Fibroblast of the aortic adventitia (primary cell): ENCODE data around the gene PARVB. TPM values are rescaled to one million over a fixed set of nuclear protein-coding genes. Genes with fewer than 3 reads are reported as not detected.
A peak's percentile ranks its signal among the peaks of the same experiment; 100 is the strongest.

ENCODE experiments used
- DNase-seq: peaks from one replicate; pipeline ENCODE4 v3.0.0-alpha.2; 2010; ENCODE audit warnings: low read depth
- H3K4me3 ChIP-seq: 2 replicates; pipeline ENCODE4 v1.5.1; 2011; ENCODE audit warnings: low read depth, mild to moderate bottlenecking, control low read depth, low read length, moderate library complexity
- total RNA-seq: library from RNA; depleted of rRNA; stranded (reverse); fragments of >200 nt; gene quantifications from 2 replicates; pipeline ENCODE4 v1.2.3, GENCODE V29; 2012; ENCODE audit warnings: low replicate concordance
- TF ChIP-seq, protein P1 (sequence below): IDR thresholded peaks from 2 replicates; pipeline ENCODE4 v1.5.1; 2011; ENCODE audit warnings: mild to moderate bottlenecking, low read length, control low read depth, inconsistent platforms; ENCODE audit not compliant: insufficient read depth

Gene PARVB
- total RNA-seq, 1 donor: 30.6 TPM

DNA sequence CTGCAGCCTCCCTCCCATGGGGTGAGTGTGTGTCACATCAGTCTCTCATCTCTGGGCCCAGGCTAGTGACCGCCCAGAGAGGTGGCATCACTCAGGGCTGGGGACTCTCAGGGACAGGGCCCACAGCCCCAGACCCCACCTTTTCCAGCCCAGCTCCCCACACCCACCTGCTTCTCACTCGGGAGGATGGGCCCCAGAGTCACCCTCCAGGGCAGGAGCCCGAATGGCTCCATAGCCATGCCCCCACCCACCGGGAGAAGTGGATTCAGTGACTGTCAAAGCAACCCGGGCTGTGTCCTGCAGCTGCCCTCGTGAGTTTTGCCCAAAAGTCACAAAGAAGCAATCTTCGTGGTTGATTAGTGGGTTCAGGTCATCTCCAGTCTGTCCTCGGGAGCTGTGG is 182.6 kb downstream of the PARVB start:
- DNase-seq: no peak
- TF ChIP-seq, protein P1, sequence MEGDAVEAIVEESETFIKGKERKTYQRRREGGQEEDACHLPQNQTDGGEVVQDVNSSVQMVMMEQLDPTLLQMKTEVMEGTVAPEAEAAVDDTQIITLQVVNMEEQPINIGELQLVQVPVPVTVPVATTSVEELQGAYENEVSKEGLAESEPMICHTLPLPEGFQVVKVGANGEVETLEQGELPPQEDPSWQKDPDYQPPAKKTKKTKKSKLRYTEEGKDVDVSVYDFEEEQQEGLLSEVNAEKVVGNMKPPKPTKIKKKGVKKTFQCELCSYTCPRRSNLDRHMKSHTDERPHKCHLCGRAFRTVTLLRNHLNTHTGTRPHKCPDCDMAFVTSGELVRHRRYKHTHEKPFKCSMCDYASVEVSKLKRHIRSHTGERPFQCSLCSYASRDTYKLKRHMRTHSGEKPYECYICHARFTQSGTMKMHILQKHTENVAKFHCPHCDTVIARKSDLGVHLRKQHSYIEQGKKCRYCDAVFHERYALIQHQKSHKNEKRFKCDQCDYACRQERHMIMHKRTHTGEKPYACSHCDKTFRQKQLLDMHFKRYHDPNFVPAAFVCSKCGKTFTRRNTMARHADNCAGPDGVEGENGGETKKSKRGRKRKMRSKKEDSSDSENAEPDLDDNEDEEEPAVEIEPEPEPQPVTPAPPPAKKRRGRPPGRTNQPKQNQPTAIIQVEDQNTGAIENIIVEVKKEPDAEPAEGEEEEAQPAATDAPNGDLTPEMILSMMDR: no peak
- H3K4me3 ChIP-seq: no peak overlapping the region

DNA sequence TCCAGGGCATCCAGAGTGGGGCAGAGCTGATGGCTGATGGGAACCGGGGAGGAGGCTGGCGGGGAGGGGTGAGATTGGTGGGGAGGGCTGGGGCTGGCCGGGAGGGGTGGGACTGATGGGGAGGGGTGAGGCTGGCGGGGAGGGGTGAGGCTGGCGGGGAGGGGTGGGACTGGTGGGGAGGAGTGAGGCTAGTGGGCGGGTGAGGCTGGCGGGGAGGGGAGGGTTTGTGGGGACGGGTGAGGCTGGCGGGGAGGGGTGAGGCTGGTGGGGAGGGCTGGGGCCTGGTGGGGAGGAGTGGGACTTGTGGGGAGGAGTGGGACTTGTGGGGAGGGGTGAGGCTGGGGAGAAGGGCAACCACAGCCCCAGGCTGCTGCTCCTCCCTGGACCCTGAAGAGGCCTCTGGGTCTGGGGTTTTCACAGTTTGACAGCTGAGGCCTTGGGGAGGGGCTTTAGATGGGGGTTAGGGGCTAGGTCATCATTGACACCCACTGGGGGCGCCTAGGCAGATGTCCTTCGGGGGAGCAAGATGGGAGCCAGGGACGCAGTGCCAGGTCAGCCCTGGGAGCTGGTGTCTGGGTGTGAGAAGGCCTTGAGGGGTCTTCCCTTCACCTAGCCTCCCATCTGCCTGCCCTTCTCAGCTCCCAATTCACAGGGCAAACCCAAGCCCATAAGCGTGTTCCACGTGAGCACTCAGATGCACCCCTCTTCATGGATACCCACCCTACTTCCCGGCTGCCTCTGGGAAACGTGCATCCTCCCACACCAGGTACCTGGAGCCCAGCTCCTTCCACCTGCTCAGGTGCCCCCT is 183.3 kb downstream of the PARVB start:
- TF ChIP-seq, protein P1: no peak
- H3K4me3 ChIP-seq: no peak overlapping the region
- no peak for DNase-seq

GRCh38 chr22:44207981-44208317 is 183.8 kb downstream of the PARVB start:
- no peak overlapping the region for H3K4me3 ChIP-seq
- TF ChIP-seq, protein P1: no peak
- DNase-seq: no peak

GRCh38 chr22:44209343-44209742 is 185.2 kb downstream of the PARVB start:
- DNase-seq: no peak

GRCh38 chr22:44210722-44211121 is 186.6 kb downstream of the PARVB start:
- H3K4me3 ChIP-seq: no peak overlapping the region
- TF ChIP-seq, protein P1: no peak
- peak; percentile 73 for DNase-seq

More at GRCh38 chr22:44209343-44209742, 185.2 kb downstream of the PARVB start:
- TF ChIP-seq, protein P1: no peak
- H3K4me3 ChIP-seq: no peak overlapping the region

DNA sequence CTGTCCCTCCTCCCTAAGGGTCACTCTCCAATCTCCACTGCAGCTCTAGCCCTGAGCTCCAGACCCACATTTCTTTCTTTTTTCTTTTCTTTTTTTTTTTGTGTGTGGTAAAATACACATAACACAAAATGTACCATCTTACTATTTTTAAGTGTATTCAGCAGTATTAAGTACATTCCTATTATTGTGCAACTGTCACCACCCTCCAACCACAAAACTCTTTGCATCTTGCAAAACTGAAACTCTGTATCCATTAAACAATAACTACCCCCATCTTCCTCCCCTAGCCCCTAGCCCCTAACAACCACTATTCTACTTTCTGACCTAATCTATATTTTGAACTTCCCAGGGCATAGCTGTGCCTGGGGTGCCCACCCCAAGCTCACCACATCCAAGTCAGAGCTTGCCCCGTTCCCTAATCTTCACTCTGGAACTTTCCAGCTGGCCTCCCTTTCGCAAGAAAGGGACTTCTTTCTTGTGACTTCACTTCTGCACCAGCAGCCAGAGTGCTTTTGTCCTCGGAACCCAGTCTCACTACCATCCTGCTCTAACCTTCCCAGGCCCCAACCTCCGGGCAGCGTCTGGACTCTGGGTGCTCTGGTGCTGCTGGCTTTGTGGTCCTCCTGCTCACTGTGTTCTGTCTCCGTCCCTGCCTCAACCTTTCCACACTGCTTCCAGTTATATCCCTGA is 187.3 kb downstream of the PARVB start:
- TF ChIP-seq, protein P1: no peak
- H3K4me3 ChIP-seq: no peak overlapping the region
- DNase-seq: peak; percentile 20
